Neural progenitor cell (in vitro differentiated cells): ENCODE measurements around the gene LMLN. TPM values are rescaled to one million over a fixed set of nuclear protein-coding genes. Genes with fewer than 3 reads are reported as not detected.
"Not testable (repeated sequence)": the region's sequence is repeated elsewhere in the genome, so short reads cannot be mapped to it uniquely, and the experiment has no call there.

Source experiments
- DNase-seq: peaks from one replicate; pipeline ENCODE4 v3.0.0-alpha.2; 2016; ENCODE audit warnings: low spot score
- H2AFZ ChIP-seq: fragments of 200-600 bp; sonication (generic); replicated peaks from 2 replicates; pipeline ENCODE4 v1.6.1; 2016; ENCODE audit warnings: antibody characterized with exemption
- H3F3A ChIP-seq: fragments of 200-600 bp; sonication (generic); 2 replicates; pipeline ENCODE4 v1.6.1; 2016; ENCODE audit warnings: antibody characterized with exemption, low read depth
- H3K27ac ChIP-seq: fragments of 200-600 bp; sonication (generic); 2 replicates; pipeline ENCODE4 v1.5.1; 2016; ENCODE audit warnings: mild to moderate bottlenecking
- H3K27me3 ChIP-seq: fragments of 200-600 bp; sonication (generic); 2 replicates; pipeline ENCODE4 v1.6.1; 2016; ENCODE audit warnings: mild to moderate bottlenecking, moderate library complexity
- H3K36me3 ChIP-seq: fragments of 200-600 bp; sonication (generic); 2 replicates; pipeline ENCODE4 v1.5.1; 2016
- H3K4me1 ChIP-seq: fragments of 200-600 bp; sonication (generic); 2 replicates; pipeline ENCODE4 v1.6.1; 2016; ENCODE audit warnings: mixed run types
- H3K4me2 ChIP-seq: fragments of 200-600 bp; sonication (generic); 2 replicates; pipeline ENCODE4 v1.6.1; 2016
- H3K4me3 ChIP-seq: fragments of 200-600 bp; sonication (generic); 2 replicates; pipeline ENCODE4 v1.5.1; 2016
- H3K79me2 ChIP-seq: fragments of 200-600 bp; sonication (generic); 2 replicates; pipeline ENCODE4 v1.6.1; 2016; ENCODE audit warnings: low read depth
- H3K9ac ChIP-seq: fragments of 200-600 bp; sonication (generic); 2 replicates; pipeline ENCODE4 v1.6.1; 2016
- H3K9me3 ChIP-seq: fragments of 200-600 bp; sonication (generic); 2 replicates; pipeline ENCODE4 v1.5.1; 2016; ENCODE audit warnings: low read depth
- H4K20me1 ChIP-seq: fragments of 200-600 bp; sonication (generic); 2 replicates; pipeline ENCODE4 v1.6.1; 2016; ENCODE audit warnings: low read depth
- H3K27ac Mint-ChIP-seq: 3 replicates; pipeline ENCODE4 v1.8.0; 2021; ENCODE audit warnings: mixed read lengths
- H3K27me3 Mint-ChIP-seq: 2 replicates; pipeline ENCODE4 v1.8.0; 2022; ENCODE audit warnings: low read depth, mild to moderate bottlenecking, inconsistent platforms, moderate library complexity, mixed read lengths; ENCODE audit not compliant: insufficient read depth
- H3K36me3 Mint-ChIP-seq: 3 replicates; pipeline ENCODE4 v1.8.0; 2021; ENCODE audit warnings: mixed read lengths
- H3K4me1 Mint-ChIP-seq: 3 replicates; pipeline ENCODE4 v1.8.0; 2021; ENCODE audit warnings: mixed read lengths
- H3K4me3 Mint-ChIP-seq: 3 replicates; pipeline ENCODE4 v1.8.0; 2021; ENCODE audit warnings: mild to moderate bottlenecking, moderate library complexity, mixed read lengths
- H3K9me3 Mint-ChIP-seq: 3 replicates; pipeline ENCODE4 v1.8.0; 2020; ENCODE audit warnings: mixed read lengths
- CTCF ChIP-seq: fragments of 200-600 bp; sonication (generic); IDR thresholded peaks from 2 replicates; pipeline ENCODE4 v1.5.1; 2017; ENCODE audit warnings: antibody characterized with exemption, mild to moderate bottlenecking
- EZH2 ChIP-seq: fragments of 200-600 bp; sonication (generic); IDR thresholded peaks from 2 replicates; pipeline ENCODE4 v1.6.1; 2017; ENCODE audit warnings: antibody characterized with exemption, mild to moderate bottlenecking, moderate library complexity
- EZH2phosphoT487 ChIP-seq: fragments of 200-600 bp; sonication (generic); IDR thresholded peaks from 2 replicates; pipeline ENCODE4 v1.6.1; 2017; ENCODE audit warnings: antibody characterized with exemption
- total RNA-seq: library from RNA; depleted of rRNA; stranded (reverse); fragments of >200 nt; gene quantifications from 2 replicates; pipeline ENCODE4 v1.2.3, GENCODE V29; 2015; ENCODE audit warnings: low replicate concordance

LMLN gene
- 7.4 and 11.2 TPM in 2 replicates for total RNA-seq

GRCh38 chr3:197959891-197960693 is at the start of gene LMLN:
Gene LMLN (plus strand): TSS chr3:197960217. CDS start chr3:197960246, 29 bp downstream.
- peak within 1 kb of the TSS; percentile 8 for H3K27ac Mint-ChIP-seq
- H3K4me3 Mint-ChIP-seq = peak within 1 kb of the TSS; percentile 87
- peaks cover 4% of the 10 kb centered on the region for H3K36me3 Mint-ChIP-seq
- peaks cover 4% of the 10 kb centered on the region for H3K27me3 Mint-ChIP-seq
- peaks cover 20% of the 10 kb centered on the region for H4K20me1 ChIP-seq
- peaks cover 13% of the 10 kb centered on the region for H3K27me3 ChIP-seq
- H3K4me2 ChIP-seq = peak within 1 kb of the TSS; percentile 82
- no peaks in the 10 kb centered on the region for H3K9me3 Mint-ChIP-seq
- peak; percentile 97 for DNase-seq
- H3F3A ChIP-seq = peaks cover 47% of the 10 kb centered on the region
- H3K27ac ChIP-seq = no peak within 1 kb of the TSS
- H3K9ac ChIP-seq = peak within 1 kb of the TSS; percentile 12
- peak within 1 kb of the TSS; percentile 44 for H2AFZ ChIP-seq
- H3K4me3 ChIP-seq = peak within 1 kb of the TSS; percentile 72
- no peaks in the 10 kb centered on the region for H3K9me3 ChIP-seq
- H3K4me1 Mint-ChIP-seq = peaks cover 29% of the 10 kb centered on the region
- TF ChIP-seq EZH2phosphoT487 = no peak
- TF ChIP-seq EZH2 = no peak
- TF ChIP-seq CTCF = no peak
- peaks cover 15% of the 10 kb centered on the region for H3K4me1 ChIP-seq
- H3K36me3 ChIP-seq = peaks cover under 1% of the 10 kb centered on the region
- H3K79me2 ChIP-seq = no peaks in the 10 kb centered on the region

DNA sequence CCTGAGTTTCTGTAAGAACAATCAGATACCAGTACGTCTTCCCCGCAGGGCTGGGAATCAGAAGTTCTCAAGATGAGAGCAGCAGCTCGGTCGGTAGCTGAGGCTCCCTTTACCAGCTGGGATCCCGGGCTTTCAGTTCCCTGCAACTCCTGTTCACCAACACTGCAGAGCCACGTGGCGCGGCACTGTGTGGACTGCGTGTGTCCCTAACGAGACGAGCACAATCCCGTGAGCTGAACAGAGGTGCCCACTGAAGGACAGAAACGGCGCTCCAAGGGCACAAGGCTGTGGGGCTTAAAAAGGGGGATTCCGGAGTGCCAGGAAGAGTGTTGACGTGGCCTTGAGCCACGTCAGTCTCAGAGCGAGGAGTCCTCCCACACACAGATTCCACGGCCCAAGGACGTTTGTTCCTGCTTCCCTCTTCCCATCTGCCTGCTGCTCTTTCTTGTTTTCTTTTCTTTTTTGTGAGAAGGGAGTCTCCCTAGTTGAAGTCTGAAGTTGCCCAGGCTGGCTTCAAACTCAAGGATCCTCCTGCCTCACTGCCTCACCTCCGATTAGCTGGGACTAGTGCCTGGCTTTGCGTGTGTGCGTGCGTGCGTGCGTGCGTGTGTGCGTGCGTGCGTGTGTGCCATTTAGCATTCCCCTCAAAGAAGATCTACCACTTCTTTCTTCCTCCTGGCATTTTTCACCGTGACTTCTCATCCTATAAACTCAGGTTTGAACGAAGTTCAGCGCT is 47.1 kb upstream of the LMLN start:
- Histone ChIP-seq H3K4me2 (peak overlapping the region; percentile 50), H3K27ac (peak overlapping the region; percentile 53), H3K79me2 (no peaks in the 10 kb centered on the region), H3F3A (peaks cover 22% of the 10 kb centered on the region), H3K27me3 (no peaks in the 10 kb centered on the region), H3K36me3 (no peaks in the 10 kb centered on the region), H2AFZ (peak overlapping the region; percentile 90), H3K4me1 (peaks cover 24% of the 10 kb centered on the region), H4K20me1 (no peaks in the 10 kb centered on the region), H3K9ac (no peak overlapping the region), H3K9me3 (no peaks in the 10 kb centered on the region), H3K4me3 (no peak overlapping the region)
- Mint-ChIP-seq H3K4me1 (peaks cover 17% of the 10 kb centered on the region), H3K27ac (peak overlapping the region; percentile 81), H3K36me3 (peaks cover 9% of the 10 kb centered on the region), H3K9me3 (no peaks in the 10 kb centered on the region), H3K27me3 (peaks cover 6% of the 10 kb centered on the region), H3K4me3 (peak overlapping the region; percentile 66)
- DNase-seq = peak; percentile 63
- TF ChIP-seq EZH2phosphoT487 = no peak
- no peak for TF ChIP-seq CTCF
- no peak for TF ChIP-seq EZH2

DNA sequence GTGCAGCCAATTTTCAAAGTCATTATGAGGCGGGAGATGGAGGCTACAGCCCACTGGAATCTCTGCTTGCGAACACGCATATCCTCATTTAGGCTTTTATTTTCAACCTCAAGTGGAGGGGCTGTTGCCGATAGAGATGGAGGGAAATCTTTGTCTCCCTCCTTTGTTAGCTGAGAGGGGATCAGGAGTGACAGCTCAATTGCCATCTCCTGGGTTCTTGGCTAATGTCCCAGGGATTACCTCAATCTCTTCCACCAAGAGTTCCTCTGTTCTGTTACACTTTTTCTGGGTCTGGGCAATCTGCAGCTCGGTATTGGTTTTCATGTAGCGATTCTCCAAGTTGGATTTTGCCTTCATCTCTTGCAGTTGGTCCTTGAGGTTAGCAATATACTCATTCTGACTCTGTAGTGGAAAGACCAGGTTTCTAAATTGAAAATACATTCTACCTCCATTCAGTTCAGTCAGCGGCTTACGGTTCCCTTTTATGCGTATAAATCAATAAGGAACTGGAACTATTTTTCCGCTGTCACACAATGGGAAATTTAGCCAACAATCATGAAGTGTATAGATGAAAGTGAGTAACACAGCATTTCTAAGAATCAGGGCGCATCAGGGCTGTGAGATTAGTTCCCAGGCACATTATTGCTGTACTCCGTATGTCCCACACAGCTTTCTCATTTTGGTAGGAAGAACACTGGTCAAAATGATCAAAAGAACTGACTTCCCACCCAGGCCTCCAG is 46.2 kb upstream of the LMLN start:
- H3K4me3 ChIP-seq = no peak overlapping the region
- peaks cover 17% of the 10 kb centered on the region for H3K4me1 Mint-ChIP-seq
- no peak for TF ChIP-seq EZH2phosphoT487
- no peak for TF ChIP-seq EZH2
- TF ChIP-seq CTCF = no peak

GRCh38 chr3:197921429-197922275 is 38.4 kb upstream of the LMLN start:
- not testable (repeated sequence) for H3K4me2 ChIP-seq, H3K4me3 ChIP-seq, H2AFZ ChIP-seq, H3K27ac Mint-ChIP-seq, H3K27ac ChIP-seq, H3K36me3 ChIP-seq, H3K9ac ChIP-seq, H3K4me1 ChIP-seq, DNase-seq, H3K27me3 ChIP-seq, H3F3A ChIP-seq, H3K4me1 Mint-ChIP-seq, H3K27me3 Mint-ChIP-seq, H3K9me3 ChIP-seq, H4K20me1 ChIP-seq, H3K4me3 Mint-ChIP-seq, H3K9me3 Mint-ChIP-seq, H3K79me2 ChIP-seq
- peaks cover 21% of the 10 kb centered on the region for H3K36me3 Mint-ChIP-seq

More for the DNA sequence above, 46.2 kb upstream of the LMLN start:
- no peaks in the 10 kb centered on the region for H3K27me3 ChIP-seq
- Mint-ChIP-seq H3K27ac (peak overlapping the region; percentile 81), H3K27me3 (peaks cover 8% of the 10 kb centered on the region), H3K9me3 (no peaks in the 10 kb centered on the region), H3K4me3 (no peak overlapping the region), H3K36me3 (peaks cover 8% of the 10 kb centered on the region)
- H3K4me1 ChIP-seq = peaks cover 24% of the 10 kb centered on the region
- H2AFZ ChIP-seq = no peak overlapping the region
- H3K27ac ChIP-seq = no peak overlapping the region
- H3K9ac ChIP-seq = no peak overlapping the region
- peaks cover 22% of the 10 kb centered on the region for H3F3A ChIP-seq
- H3K4me2 ChIP-seq = peak overlapping the region; percentile 35
- H3K36me3 ChIP-seq = no peaks in the 10 kb centered on the region
- H3K9me3 ChIP-seq = no peaks in the 10 kb centered on the region
- no peaks in the 10 kb centered on the region for H3K79me2 ChIP-seq
- DNase-seq = peak; percentile 33
- H4K20me1 ChIP-seq = no peaks in the 10 kb centered on the region
